Endothelial cell of umbilical vein (primary cell): ENCODE results near the gene LRRC43. TPM values are rescaled to one million over a fixed set of nuclear protein-coding genes. Genes with fewer than 3 reads are reported as not detected.

ENCODE experiments used
- BruUV-seq: library from RNA; stranded (reverse); fragments of 400-500 nt; replicated peaks from 2 replicates; lab custom pipeline; 2021; lab: Mats Ljungman, UMichigan
- CTCF ChIA-PET: fragments of 300-600, 350-600 bp; sonication (Branson Sonifier 250); formaldehyde crosslinking; loops from one replicate; lab custom pipeline; 2021; ENCODE audit warnings: antibody characterized with exemption, inconsistent platforms; lab: Charles Lee
- POLR2A ChIA-PET: fragments of 300-600, 350-600 bp; sonication (Branson Sonifier 250); formaldehyde crosslinking; loops from one replicate; lab custom pipeline; 2021; ENCODE audit warnings: antibody characterized with exemption, inconsistent platforms; lab: Charles Lee
- DNase-seq: peaks from one replicate; pipeline ENCODE4 v3.0.0-alpha.2; 2011; ENCODE audit warnings: low read depth, low spot score
- FAIRE-seq: peaks from 2 replicates; lab custom pipeline; 2011; peaks lifted over from hg19 to GRCh38; lab: Jason Lieb, UNC
- H2AFZ ChIP-seq: 2 replicates; pipeline ENCODE4 v1.6.0; 2012; ENCODE audit warnings: low read depth, low read length, control low read depth, inconsistent platforms
- H3K27ac ChIP-seq: 2 replicates; pipeline ENCODE4 v1.5.1; 2011; ENCODE audit warnings: low read depth, mild to moderate bottlenecking, control low read depth, low read length, moderate library complexity; ENCODE audit not compliant: insufficient read depth
- H3K27me3 ChIP-seq, 2 experiments: 2 replicates each; pipeline versions ENCODE4 v1.6.0 to v1.6.1; 2011; ENCODE audit warnings: low read length in 2 of 2, mixed read lengths in 1 of 2; ENCODE audit not compliant: control insufficient read depth in 2 of 2, insufficient read depth in 2 of 2
- H3K36me3 ChIP-seq, 2 experiments: 2 replicates in 1 of 2; 3 replicates in 1 of 2; pipeline ENCODE4 v1.5.1; 2011; ENCODE audit warnings: low read length in 2 of 2, mild to moderate bottlenecking in 1 of 2, moderate library complexity in 1 of 2; ENCODE audit not compliant: control insufficient read depth in 2 of 2, insufficient read depth in 2 of 2; ENCODE audit errors: extremely low read depth in 1 of 2
- H3K4me1 ChIP-seq: 3 replicates; pipeline ENCODE4 v1.5.1; 2011; ENCODE audit warnings: mild to moderate bottlenecking, low read length; ENCODE audit not compliant: control insufficient read depth, insufficient read depth; ENCODE audit errors: extremely low read depth
- H3K4me2 ChIP-seq: 2 replicates; pipeline ENCODE4 v1.6.1; 2011; ENCODE audit warnings: low read length, control low read depth, mixed read lengths; ENCODE audit not compliant: insufficient read depth
- H3K4me3 ChIP-seq, 3 experiments: fragments of 200-600 bp in 1 of 3; sonication (generic), shearing (Covaris generic) in 1 of 3; replicated peaks in 1 of 3; 2 replicates each; pipeline ENCODE4 v1.5.1; 2011 to 2016; ENCODE audit warnings: control low read depth in 3 of 3, low read length in 3 of 3, mild to moderate bottlenecking in 2 of 3, inconsistent platforms in 1 of 3, low read depth in 1 of 3, moderate library complexity in 1 of 3; ENCODE audit not compliant: insufficient read depth in 1 of 3
- H3K79me2 ChIP-seq: 2 replicates; pipeline ENCODE4 v1.6.0; 2012; ENCODE audit warnings: low read length, inconsistent platforms; ENCODE audit not compliant: control insufficient read depth, insufficient read depth
- H3K9ac ChIP-seq: replicated peaks from 2 replicates; pipeline ENCODE3; 2011; ENCODE audit warnings: low read length, control low read depth; ENCODE audit not compliant: insufficient read depth; ENCODE audit errors: extremely low read depth
- H3K9me1 ChIP-seq: replicated peaks from 3 replicates; pipeline ENCODE4 v1.6.0; 2011; ENCODE audit warnings: mild to moderate bottlenecking, low read length; ENCODE audit not compliant: control insufficient read depth, insufficient read depth; ENCODE audit errors: extremely low read depth
- H3K9me3 ChIP-seq: replicated peaks from 2 replicates; pipeline ENCODE4 v1.5.1; 2012; ENCODE audit warnings: low read length, inconsistent platforms; ENCODE audit not compliant: control insufficient read depth, insufficient read depth
- H4K20me1 ChIP-seq: replicated peaks from 2 replicates; pipeline ENCODE3; 2011; ENCODE audit warnings: mild to moderate bottlenecking, low read length; ENCODE audit not compliant: control insufficient read depth, insufficient read depth; ENCODE audit errors: extremely low read depth
- CTCF ChIP-seq, 2 donors: IDR thresholded peaks; 1 replicate in 1 of 2; 2 replicates in 1 of 2; pipeline ENCODE4 v1.5.1; 2011; ENCODE audit warnings: low read length in 2 of 2, mild to moderate bottlenecking in 2 of 2, moderate library complexity in 2 of 2, control low read depth in 1 of 2, inconsistent platforms in 1 of 2, low read depth in 1 of 2; ENCODE audit not compliant: insufficient read depth in 1 of 2; ENCODE audit errors: extremely low read depth in 1 of 2
- EZH2 ChIP-seq: IDR thresholded peaks from 2 replicates; pipeline ENCODE4 v1.6.1; 2012; ENCODE audit warnings: borderline replicate concordance, low read depth, mild to moderate bottlenecking, moderate library complexity, low read length, inconsistent platforms; ENCODE audit not compliant: severe bottlenecking
- FOS ChIP-seq: IDR thresholded peaks from 2 replicates; pipeline ENCODE4 v1.6.1; 2011; ENCODE audit warnings: mild to moderate bottlenecking, low read length, moderate library complexity, borderline replicate concordance; ENCODE audit not compliant: insufficient read depth
- GATA2 ChIP-seq: IDR thresholded peaks from 2 replicates; pipeline ENCODE4 v1.7.0; 2011; ENCODE audit warnings: low read depth, mild to moderate bottlenecking, moderate library complexity, mixed read lengths, low read length; ENCODE audit not compliant: insufficient read length, insufficient read depth
- JUN ChIP-seq: IDR thresholded peaks from 2 replicates; pipeline ENCODE4 v1.6.1; 2011; ENCODE audit warnings: borderline replicate concordance, low read depth; ENCODE audit not compliant: insufficient read length, insufficient read depth
- MAX ChIP-seq: IDR thresholded peaks from 2 replicates; pipeline ENCODE4 v1.6.1; 2011; ENCODE audit not compliant: insufficient read depth, insufficient read length
- MYC ChIP-seq: IDR thresholded peaks from one replicate; pipeline ENCODE4 v1.6.1; 2011; ENCODE audit warnings: mild to moderate bottlenecking, low read depth, low read length
- POLR2A ChIP-seq: IDR thresholded peaks from 2 replicates; pipeline ENCODE4 v1.6.1; 2012; ENCODE audit warnings: low read depth, mild to moderate bottlenecking, control low read depth, low read length
- POLR2AphosphoS5 ChIP-seq: IDR thresholded peaks from 2 replicates; pipeline ENCODE4 v1.6.1; 2012; ENCODE audit warnings: low read depth, mild to moderate bottlenecking, control low read depth, low read length, moderate library complexity; ENCODE audit not compliant: insufficient read depth
- dilution Hi-C: fragments of 300-500 bp; cut with MboI; formaldehyde crosslinking; loops from one replicate; pipeline ENCODE4 v1.15.0; 2019; ENCODE audit warnings: low sequenced_read_pairs; ENCODE audit not compliant: extremely low pct_ligation_motif_present
- intact Hi-C: fragments of 100-400 bp; cut with micrococcal nuclease; formaldehyde crosslinking; loops from one replicate; pipeline ENCODE4 v1.10.0; 2022
- polyA plus RNA-seq, 4 experiments: library from polyadenylated mRNA; depleted of rRNA in 3 of 4; stranded (reverse) in 3 of 4; unstranded in 1 of 4; fragments of >200 nt; gene quantifications; 2 replicates each; pipeline versions ENCODE4 v1.2.1 to v1.2.3, GENCODE V29; 2011 to 2012; ENCODE audit warnings: missing spikeins in 1 of 4
- total RNA-seq: library from RNA; stranded (reverse); gene quantifications from 2 replicates; pipeline ENCODE4 v1.2.3, GENCODE V29; 2021

The LRRC43 gene
- total and polyA plus RNA-seq, 2 donors (not counting 3 experiments of a cell fraction or from before 2014, with no cell fraction given): 3.1 to 3.4 TPM

- TF ChIP-seq POLR2A: no peak
- no peak for TF ChIP-seq GATA2
- no peak for TF ChIP-seq EZH2
- TF ChIP-seq POLR2AphosphoS5: no peak
- no peak for TF ChIP-seq JUN
- no peak for TF ChIP-seq MAX
- TF ChIP-seq FOS: no peak
- no peak for TF ChIP-seq MYC
- no peak for TF ChIP-seq CTCF (IDR thresholded peaks at IDR 0.05; ENCODE audit: extremely low read depth in 1 of 2, insufficient read depth in 1 of 2, low read depth in 1 of 2, low read length in 2 of 2)
- CTCF ChIA-PET: no interaction called here
- Histone ChIP-seq H3K4me3 (no peak overlapping the region), H3K27ac (no peak overlapping the region), H3K36me3 (no peaks in the 10 kb centered on the region), H3K27me3 (no peaks in the 10 kb centered on the region), H3K9me3 (no peaks in the 10 kb centered on the region), H3K79me2 (no peaks in the 10 kb centered on the region), H3K4me1 (peaks cover 4% of the 10 kb centered on the region), H3K9me1 (no peaks in the 10 kb centered on the region), H4K20me1 (no peaks in the 10 kb centered on the region), H3K9ac (peak overlapping the region; percentile 39), H2AFZ (peak overlapping the region; percentile 43), H3K4me2 (no peak overlapping the region)
- DNase-seq (no peak), FAIRE-seq (no peak)
- dilution Hi-C loops: no loop called here
- BruUV-seq: TSS peak; percentile 19
- intact Hi-C loops: no loop called here
- POLR2A ChIA-PET: no interaction called here
Observed at GRCh38 chr12:122183588-122183940, 641 bp downstream of the LRRC43 start.
